Esophagus squamous epithelium (tissue), 4 donors: ENCODE results near the gene DPM3.

Experiments used
- POLR2A ChIP-seq, 4 donors: fragments of 450-650 bp; IDR thresholded peaks; one replicate each; pipeline ENCODE4 v1.6.1; 2017; ENCODE audit warnings: antibody characterized with exemption in 4 of 4, mild to moderate bottlenecking in 4 of 4, moderate library complexity in 3 of 4
- TF ChIP-seq, protein P1 (sequence below), 6 experiments: fragments of 450-650 bp in 4 of 6; fragments of 200-600 bp in 2 of 6; sonication (generic) in 2 of 6; IDR thresholded peaks; one replicate each; pipeline ENCODE4 v1.5.1; 2016 to 2019; ENCODE audit warnings: antibody characterized with exemption in 6 of 6, mild to moderate bottlenecking in 4 of 6, moderate library complexity in 4 of 6

DNA sequence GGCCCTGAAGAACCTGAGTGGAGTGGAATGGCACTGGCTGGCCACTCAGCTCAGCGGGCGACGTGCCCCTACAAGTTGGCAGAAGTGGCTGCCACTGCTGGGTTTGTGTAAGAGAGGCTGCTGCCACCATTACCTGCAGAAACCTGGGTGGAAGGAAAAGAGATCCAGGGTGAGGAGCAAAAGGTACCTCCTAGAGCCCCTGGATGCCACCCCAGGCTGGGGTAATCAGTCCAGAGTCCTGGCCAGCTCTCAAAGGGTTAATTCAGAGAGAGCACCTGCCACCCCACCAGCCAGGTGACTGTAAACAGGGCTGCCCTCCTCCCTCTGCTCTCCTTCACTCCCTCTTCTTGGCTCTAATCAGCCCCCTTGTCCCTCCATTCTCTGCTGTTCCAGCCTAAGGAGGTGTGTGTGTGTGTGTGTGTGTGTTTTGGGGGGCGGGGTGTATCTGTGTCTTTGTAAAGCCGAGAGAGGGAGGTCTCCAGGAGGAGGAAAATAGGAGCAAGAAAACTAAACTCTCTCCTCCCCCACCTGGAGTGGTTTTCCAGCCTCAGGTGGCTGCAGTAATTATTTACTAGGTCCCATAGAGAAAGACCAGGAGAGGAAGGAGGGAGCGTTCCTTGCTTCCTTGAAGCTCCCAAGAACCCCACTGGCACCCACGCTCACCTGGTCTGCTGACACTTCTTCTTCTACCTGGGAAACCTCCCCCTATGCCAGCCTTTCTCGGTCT, 45.9 kb upstream of the DPM3 start:
- TF ChIP-seq, protein P1, sequence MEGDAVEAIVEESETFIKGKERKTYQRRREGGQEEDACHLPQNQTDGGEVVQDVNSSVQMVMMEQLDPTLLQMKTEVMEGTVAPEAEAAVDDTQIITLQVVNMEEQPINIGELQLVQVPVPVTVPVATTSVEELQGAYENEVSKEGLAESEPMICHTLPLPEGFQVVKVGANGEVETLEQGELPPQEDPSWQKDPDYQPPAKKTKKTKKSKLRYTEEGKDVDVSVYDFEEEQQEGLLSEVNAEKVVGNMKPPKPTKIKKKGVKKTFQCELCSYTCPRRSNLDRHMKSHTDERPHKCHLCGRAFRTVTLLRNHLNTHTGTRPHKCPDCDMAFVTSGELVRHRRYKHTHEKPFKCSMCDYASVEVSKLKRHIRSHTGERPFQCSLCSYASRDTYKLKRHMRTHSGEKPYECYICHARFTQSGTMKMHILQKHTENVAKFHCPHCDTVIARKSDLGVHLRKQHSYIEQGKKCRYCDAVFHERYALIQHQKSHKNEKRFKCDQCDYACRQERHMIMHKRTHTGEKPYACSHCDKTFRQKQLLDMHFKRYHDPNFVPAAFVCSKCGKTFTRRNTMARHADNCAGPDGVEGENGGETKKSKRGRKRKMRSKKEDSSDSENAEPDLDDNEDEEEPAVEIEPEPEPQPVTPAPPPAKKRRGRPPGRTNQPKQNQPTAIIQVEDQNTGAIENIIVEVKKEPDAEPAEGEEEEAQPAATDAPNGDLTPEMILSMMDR (IDR thresholded peaks at IDR 0.05), result no peak
- TF ChIP-seq POLR2A (IDR thresholded peaks at IDR 0.05), result no peak
